ENCODE results near the gene HMX3.

GRCh38 chr10:123160311-123160980 is 24.7 kb downstream of the HMX3 start:
- no peak for TF ChIP-seq CTCF (IDR thresholded peaks at IDR 0.05)
- no peak for TF ChIP-seq POLR2A (IDR thresholded peaks at IDR 0.05)
